Measurements from ENCODE around the gene ORMDL1. TPM values are rescaled to one million over a fixed set of nuclear protein-coding genes. Genes with fewer than 3 reads are reported as not detected.
A peak's percentile ranks its signal among the peaks of the same experiment; 100 is the strongest.

Gene ORMDL1
- polyA plus RNA-seq, 1 donor = 86.6 TPM

- no peaks in the 10 kb centered on the region for H3K4me1 ChIP-seq (ENCODE audit: control insufficient read depth, insufficient read depth, low read length)
- no peak for DNase-seq
- H3K27ac ChIP-seq (ENCODE audit: low read length) = no peak overlapping the region
- H3K9me3 ChIP-seq (ENCODE audit: control insufficient read depth, low read depth, low read length) = peaks cover 3% of the 10 kb centered on the region
- peaks cover 2% of the 10 kb centered on the region for H3K36me3 ChIP-seq (ENCODE audit: control insufficient read depth, insufficient read depth, low read length)
- H3K4me3 ChIP-seq (ENCODE audit: low read length) = no peak overlapping the region
- no peaks in the 10 kb centered on the region for H3K27me3 ChIP-seq (ENCODE audit: control insufficient read depth, insufficient read depth, low read length)
- 100% methylated on average over 1 of the region's 3 CpGs for WGBS (ENCODE audit: insufficient coverage, low lambda C conversion rate)
Observed at GRCh38 chr2:189818249-189819038, 34.3 kb upstream of the ORMDL1 start.

- H3K4me3 ChIP-seq (ENCODE audit: low read length) = no peak overlapping the region
- no peaks in the 10 kb centered on the region for H3K27me3 ChIP-seq (ENCODE audit: control insufficient read depth, insufficient read depth, low read length)
- H3K36me3 ChIP-seq (ENCODE audit: control insufficient read depth, insufficient read depth, low read length) = peaks cover 7% of the 10 kb centered on the region
- 100% methylated on average over 1 of the region's 3 CpGs for WGBS (ENCODE audit: insufficient coverage, low lambda C conversion rate)
- no peak overlapping the region for H3K27ac ChIP-seq (ENCODE audit: low read length)
- H3K9me3 ChIP-seq (ENCODE audit: control insufficient read depth, low read depth, low read length) = no peaks in the 10 kb centered on the region
- DNase-seq = no peak
- H3K4me1 ChIP-seq (ENCODE audit: control insufficient read depth, insufficient read depth, low read length) = no peaks in the 10 kb centered on the region
Observed at GRCh38 chr2:189803431-189803830, 19.3 kb upstream of the ORMDL1 start.

GRCh38 chr2:189802396-189802912 lies 18.3 kb upstream of the ORMDL1 start:
- Histone ChIP-seq H3K27me3 (ENCODE audit: control insufficient read depth, insufficient read depth, low read length) (no peaks in the 10 kb centered on the region), H3K4me3 (ENCODE audit: low read length) (no peak overlapping the region), H3K9me3 (ENCODE audit: control insufficient read depth, low read depth, low read length) (no peaks in the 10 kb centered on the region), H3K4me1 (ENCODE audit: control insufficient read depth, insufficient read depth, low read length) (no peaks in the 10 kb centered on the region), H3K27ac (ENCODE audit: low read length) (no peak overlapping the region), H3K36me3 (ENCODE audit: control insufficient read depth, insufficient read depth, low read length) (peaks cover 9% of the 10 kb centered on the region)
- WGBS (ENCODE audit: insufficient coverage, low lambda C conversion rate) = no CpG with 5 or more reads among the region's 2 CpGs
- DNase-seq = no peak

- no peaks in the 10 kb centered on the region for H3K27me3 ChIP-seq (ENCODE audit: control insufficient read depth, insufficient read depth, low read length)
- DNase-seq = no peak
- no CpG with 5 or more reads among the region's 2 CpGs for WGBS (ENCODE audit: insufficient coverage, low lambda C conversion rate)
- peaks cover 14% of the 10 kb centered on the region for H3K36me3 ChIP-seq (ENCODE audit: control insufficient read depth, insufficient read depth, low read length)
- no peak overlapping the region for H3K4me3 ChIP-seq (ENCODE audit: low read length)
- no peaks in the 10 kb centered on the region for H3K4me1 ChIP-seq (ENCODE audit: control insufficient read depth, insufficient read depth, low read length)
- no peaks in the 10 kb centered on the region for H3K9me3 ChIP-seq (ENCODE audit: control insufficient read depth, low read depth, low read length)
- no peak overlapping the region for H3K27ac ChIP-seq (ENCODE audit: low read length)
Observed at GRCh38 chr2:189799531-189799930, 15.4 kb upstream of the ORMDL1 start.

- peaks cover 17% of the 10 kb centered on the region for H3K36me3 ChIP-seq (ENCODE audit: control insufficient read depth, insufficient read depth, low read length)
- no peaks in the 10 kb centered on the region for H3K9me3 ChIP-seq (ENCODE audit: control insufficient read depth, low read depth, low read length)
- no peaks in the 10 kb centered on the region for H3K4me1 ChIP-seq (ENCODE audit: control insufficient read depth, insufficient read depth, low read length)
- no peaks in the 10 kb centered on the region for H3K27me3 ChIP-seq (ENCODE audit: control insufficient read depth, insufficient read depth, low read length)
- H3K27ac ChIP-seq (ENCODE audit: low read length) = no peak overlapping the region
- H3K4me3 ChIP-seq (ENCODE audit: low read length) = no peak overlapping the region
- DNase-seq = no peak
Observed at GRCh38 chr2:189799030-189799331, 14.8 kb upstream of the ORMDL1 start.

GRCh38 chr2:189798312-189799029 lies 14.3 kb upstream of the ORMDL1 start:
- H3K27ac ChIP-seq (ENCODE audit: low read length) = no peak overlapping the region
- no peaks in the 10 kb centered on the region for H3K27me3 ChIP-seq (ENCODE audit: control insufficient read depth, insufficient read depth, low read length)
- H3K4me3 ChIP-seq (ENCODE audit: low read length) = no peak overlapping the region
- no peaks in the 10 kb centered on the region for H3K4me1 ChIP-seq (ENCODE audit: control insufficient read depth, insufficient read depth, low read length)
- peak in 1 of 2 donors; percentile 17 for DNase-seq
- H3K9me3 ChIP-seq (ENCODE audit: control insufficient read depth, low read depth, low read length) = no peaks in the 10 kb centered on the region
- 100% methylated on average over 1 of the region's 4 CpGs for WGBS (ENCODE audit: insufficient coverage, low lambda C conversion rate)
- peaks cover 19% of the 10 kb centered on the region for H3K36me3 ChIP-seq (ENCODE audit: control insufficient read depth, insufficient read depth, low read length)

- Histone ChIP-seq H3K27ac (ENCODE audit: low read length) (no peak overlapping the region), H3K9me3 (ENCODE audit: control insufficient read depth, low read depth, low read length) (no peaks in the 10 kb centered on the region), H3K27me3 (ENCODE audit: control insufficient read depth, insufficient read depth, low read length) (no peaks in the 10 kb centered on the region), H3K36me3 (ENCODE audit: control insufficient read depth, insufficient read depth, low read length) (peaks cover 23% of the 10 kb centered on the region), H3K4me1 (ENCODE audit: control insufficient read depth, insufficient read depth, low read length) (no peaks in the 10 kb centered on the region), H3K4me3 (ENCODE audit: low read length) (no peak overlapping the region)
- WGBS (ENCODE audit: insufficient coverage, low lambda C conversion rate) = no CpG with 5 or more reads among the region's 6 CpGs
- DNase-seq = no peak
Observed at GRCh38 chr2:189797902-189798301, 13.8 kb upstream of the ORMDL1 start.

GRCh38 chr2:189794310-189794709 lies 10.2 kb upstream of the ORMDL1 start:
- H3K27ac ChIP-seq (ENCODE audit: low read length) = no peak overlapping the region
- H3K4me1 ChIP-seq (ENCODE audit: control insufficient read depth, insufficient read depth, low read length) = no peaks in the 10 kb centered on the region
- H3K9me3 ChIP-seq (ENCODE audit: control insufficient read depth, low read depth, low read length) = no peaks in the 10 kb centered on the region
- no peaks in the 10 kb centered on the region for H3K27me3 ChIP-seq (ENCODE audit: control insufficient read depth, insufficient read depth, low read length)
- H3K4me3 ChIP-seq (ENCODE audit: low read length) = no peak overlapping the region
- no peak for DNase-seq
- peaks cover 23% of the 10 kb centered on the region for H3K36me3 ChIP-seq (ENCODE audit: control insufficient read depth, insufficient read depth, low read length)
- no CpG with 5 or more reads among the region's 1 CpG for WGBS (ENCODE audit: insufficient coverage, low lambda C conversion rate)

GRCh38 chr2:189791338-189792042 lies 7.4 kb upstream of the ORMDL1 start:
- peaks cover 22% of the 10 kb centered on the region for H3K36me3 ChIP-seq (ENCODE audit: control insufficient read depth, insufficient read depth, low read length)
- WGBS (ENCODE audit: insufficient coverage, low lambda C conversion rate) = 98% methylated on average over 6 of the region's 12 CpGs
- H3K4me1 ChIP-seq (ENCODE audit: control insufficient read depth, insufficient read depth, low read length) = no peaks in the 10 kb centered on the region
- no peaks in the 10 kb centered on the region for H3K9me3 ChIP-seq (ENCODE audit: control insufficient read depth, low read depth, low read length)
- no peaks in the 10 kb centered on the region for H3K27me3 ChIP-seq (ENCODE audit: control insufficient read depth, insufficient read depth, low read length)
- no peak overlapping the region for H3K4me3 ChIP-seq (ENCODE audit: low read length)
- no peak overlapping the region for H3K27ac ChIP-seq (ENCODE audit: low read length)
- DNase-seq = no peak

- Histone ChIP-seq H3K4me1 (ENCODE audit: control insufficient read depth, insufficient read depth, low read length) (peaks cover 9% of the 10 kb centered on the region), H3K27me3 (ENCODE audit: control insufficient read depth, insufficient read depth, low read length) (no peaks in the 10 kb centered on the region), H3K36me3 (ENCODE audit: control insufficient read depth, insufficient read depth, low read length) (peaks cover 10% of the 10 kb centered on the region), H3K27ac (ENCODE audit: low read length) (peak overlapping the region; percentile 93), H3K9me3 (ENCODE audit: control insufficient read depth, low read depth, low read length) (no peaks in the 10 kb centered on the region), H3K4me3 (ENCODE audit: low read length) (peak overlapping the region; percentile 86)
- DNase-seq = no peak
- WGBS (ENCODE audit: insufficient coverage, low lambda C conversion rate) = 0% methylated on average over 1 of the region's 17 CpGs
Observed at GRCh38 chr2:189783451-189783926, 650 bp downstream of the ORMDL1 start.
